ENCODE results near the gene DTNB. TPM values are rescaled to one million over a fixed set of nuclear protein-coding genes. Genes with fewer than 3 reads are reported as not detected.

The DTNB gene
- total RNA-seq, 1 donor from 2014 or later = 2.9 TPM

DNA sequence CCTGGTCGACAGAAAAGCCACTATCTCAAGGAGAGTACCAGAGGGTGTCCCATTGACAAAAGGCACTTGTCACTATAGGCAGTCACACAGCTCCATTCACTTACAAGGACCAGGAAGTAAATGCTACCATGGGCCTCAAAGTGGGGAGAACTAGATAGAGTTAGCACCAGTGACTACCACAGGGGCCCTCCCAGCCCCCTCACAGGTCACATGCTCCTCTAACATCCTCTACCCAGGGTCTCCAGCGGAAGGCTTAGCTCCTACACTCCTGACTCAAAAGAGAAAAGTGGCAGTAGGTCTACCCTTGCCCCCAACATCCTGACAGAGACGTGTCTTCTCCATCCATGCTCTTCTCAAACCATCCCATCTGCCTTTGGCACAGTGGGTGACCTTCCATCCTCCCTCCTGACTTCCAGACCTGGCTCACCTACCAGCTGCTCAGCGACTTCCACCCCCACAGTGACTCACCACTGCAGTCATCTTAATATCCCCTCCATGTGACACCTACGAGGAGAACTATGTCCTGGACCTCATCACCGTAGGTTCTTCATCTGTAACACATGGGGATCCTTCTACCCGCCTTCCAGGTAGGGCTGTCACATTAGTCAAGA is 326.1 kb downstream of the DTNB start:
- DNase-seq (ENCODE audit: low read depth) = peak; percentile 21

DNA sequence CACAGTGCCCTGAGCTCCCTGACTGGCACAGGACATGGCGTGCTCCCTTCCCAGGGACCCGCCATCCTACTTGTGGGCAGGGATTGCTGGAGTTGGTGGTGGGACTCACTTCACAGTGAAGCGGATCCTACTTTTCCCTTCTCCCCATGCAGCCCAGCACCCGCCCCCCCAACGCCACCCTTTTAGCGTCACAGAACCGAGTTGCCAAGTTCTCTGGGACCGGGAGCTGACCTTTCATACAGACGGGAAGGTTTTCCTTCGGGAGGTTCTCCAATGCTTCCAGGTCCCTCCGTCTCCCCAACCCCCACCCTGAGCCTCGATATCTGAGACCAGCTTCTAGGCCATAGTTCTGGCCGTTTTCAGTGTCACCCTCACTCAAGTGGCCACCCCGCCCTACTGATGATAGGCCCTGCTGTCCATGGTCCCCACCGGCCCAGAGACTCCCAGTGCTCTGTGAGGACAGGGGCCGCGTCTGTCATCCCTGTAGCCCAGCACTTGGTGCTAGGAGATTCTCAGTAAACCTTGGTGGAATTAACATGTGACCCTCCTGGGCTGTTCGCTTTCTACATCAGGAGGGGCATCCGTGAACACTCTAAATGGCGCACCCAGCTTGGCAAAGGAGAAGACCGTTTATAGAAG is 330.1 kb downstream of the DTNB start:
- DNase-seq (ENCODE audit: low read depth) = no peak

DNA sequence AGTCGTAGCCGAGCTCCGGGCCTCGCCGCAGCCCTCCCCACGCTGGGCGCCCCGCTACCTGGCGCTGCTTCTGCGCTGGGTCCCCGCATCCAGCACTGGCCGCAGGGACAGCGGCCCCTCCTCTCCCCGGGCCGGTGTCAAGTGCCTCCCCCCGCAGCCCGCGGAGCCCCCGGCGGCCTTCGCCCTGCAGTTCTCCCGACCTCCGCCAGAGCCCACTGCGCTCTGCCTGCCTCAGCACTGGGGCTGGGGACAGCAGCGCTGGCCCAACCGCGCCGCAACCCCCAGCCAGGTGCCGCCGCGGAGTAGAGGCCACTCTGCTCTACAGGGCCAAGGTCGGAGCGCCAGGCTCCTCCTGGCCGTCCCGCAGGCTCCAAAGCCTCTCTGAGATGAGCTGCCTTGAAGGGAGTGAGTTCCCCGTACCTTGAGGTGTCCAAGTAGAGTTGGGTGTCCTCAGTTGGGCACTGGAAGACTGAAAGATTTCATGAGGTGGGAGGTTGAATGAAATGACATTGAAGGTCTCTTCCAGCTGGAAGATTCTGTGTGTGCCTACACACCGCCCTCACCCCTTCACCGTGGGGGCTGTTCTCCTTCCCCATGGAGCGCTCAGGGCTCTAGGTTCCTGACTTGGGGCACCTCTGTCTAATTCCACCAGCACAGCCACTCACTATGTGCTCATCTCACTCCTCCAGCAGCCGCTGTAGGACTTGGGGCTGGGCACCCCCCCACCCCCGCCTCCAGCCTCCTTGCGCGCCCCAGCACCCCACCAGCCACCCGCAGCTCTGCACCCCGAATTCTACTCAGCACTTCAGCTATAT is 330.8 kb downstream of the DTNB start:
- DNase-seq (ENCODE audit: low read depth) = peak; percentile 85

DNA sequence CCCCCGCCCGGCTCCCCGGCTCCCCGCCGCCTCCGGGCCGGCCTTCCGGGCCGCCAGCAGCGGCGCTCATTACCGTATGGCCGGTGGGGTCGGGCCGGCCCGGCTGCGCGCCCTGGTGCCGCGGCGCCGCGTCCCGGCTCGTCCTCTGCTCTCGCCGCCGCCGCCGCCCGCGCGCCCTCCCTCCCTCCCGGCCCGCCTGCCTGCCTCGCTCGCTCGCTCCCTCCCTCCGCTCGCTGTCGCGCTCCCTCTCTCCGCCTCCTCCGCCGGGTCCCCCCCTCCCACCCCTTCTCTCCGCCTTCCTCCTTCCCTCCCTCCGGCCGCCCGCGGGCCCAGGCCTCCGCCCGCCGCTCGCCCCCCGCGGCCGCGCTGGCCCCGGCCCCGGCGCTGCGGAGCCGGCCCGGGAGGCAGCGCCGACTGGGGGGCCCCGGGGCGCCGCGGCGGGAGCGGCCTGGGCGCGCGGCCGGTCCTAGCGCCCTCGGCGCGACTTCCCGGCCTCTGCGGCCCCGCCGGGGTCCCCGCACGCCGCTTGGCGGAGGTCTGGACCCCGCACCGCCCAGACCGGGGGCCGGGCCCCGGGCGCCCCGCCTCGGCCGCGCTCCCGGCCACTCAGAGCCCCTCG is 331.5 kb downstream of the DTNB start, which contains the start of gene DNMT3A:
Gene DNMT3A (minus strand): TSS at position 173 of the 619 bp plus-strand sequence. CDS start 27,941 bp downstream, outside the sequence.
- DNase-seq (ENCODE audit: low read depth) = peak; percentile 71

DNA sequence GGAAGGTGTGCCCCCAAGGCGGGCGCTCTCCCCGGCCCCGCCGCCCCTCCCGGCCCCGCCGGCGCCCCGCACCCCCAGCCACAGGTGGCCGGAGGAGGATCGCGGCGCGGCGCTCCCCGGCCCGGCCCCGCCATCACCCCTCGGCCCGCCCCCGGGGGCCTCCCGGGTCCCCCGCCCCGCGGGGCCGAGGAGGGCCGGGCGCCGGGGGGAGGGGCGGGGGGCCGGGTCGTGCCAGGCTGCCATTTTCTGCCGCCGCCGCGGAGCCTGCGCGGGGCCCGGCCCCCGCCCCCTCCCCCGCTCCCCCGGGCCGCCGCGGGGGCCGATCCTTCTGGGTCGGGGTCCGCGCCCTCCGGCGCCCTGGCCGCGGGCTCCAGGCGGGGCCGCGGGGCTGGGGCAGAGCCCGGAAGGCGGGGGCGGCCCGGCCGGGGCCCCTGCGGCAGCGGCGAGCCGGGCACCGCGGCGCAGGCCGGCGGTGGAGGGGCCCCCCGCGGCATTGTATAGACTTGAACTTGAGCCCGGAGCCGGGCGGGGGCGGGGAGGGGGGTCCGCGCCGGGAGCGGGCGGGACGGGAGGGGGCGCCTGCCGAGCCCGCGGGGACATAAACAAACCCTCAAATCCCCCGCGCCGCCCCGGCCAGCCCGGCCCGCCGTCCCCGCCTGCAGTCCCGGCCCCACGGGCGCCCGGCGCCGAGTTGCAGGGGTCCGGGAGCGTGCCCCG is 332.2 kb downstream of the DTNB start:
- DNase-seq (ENCODE audit: low read depth) = no peak

DNA sequence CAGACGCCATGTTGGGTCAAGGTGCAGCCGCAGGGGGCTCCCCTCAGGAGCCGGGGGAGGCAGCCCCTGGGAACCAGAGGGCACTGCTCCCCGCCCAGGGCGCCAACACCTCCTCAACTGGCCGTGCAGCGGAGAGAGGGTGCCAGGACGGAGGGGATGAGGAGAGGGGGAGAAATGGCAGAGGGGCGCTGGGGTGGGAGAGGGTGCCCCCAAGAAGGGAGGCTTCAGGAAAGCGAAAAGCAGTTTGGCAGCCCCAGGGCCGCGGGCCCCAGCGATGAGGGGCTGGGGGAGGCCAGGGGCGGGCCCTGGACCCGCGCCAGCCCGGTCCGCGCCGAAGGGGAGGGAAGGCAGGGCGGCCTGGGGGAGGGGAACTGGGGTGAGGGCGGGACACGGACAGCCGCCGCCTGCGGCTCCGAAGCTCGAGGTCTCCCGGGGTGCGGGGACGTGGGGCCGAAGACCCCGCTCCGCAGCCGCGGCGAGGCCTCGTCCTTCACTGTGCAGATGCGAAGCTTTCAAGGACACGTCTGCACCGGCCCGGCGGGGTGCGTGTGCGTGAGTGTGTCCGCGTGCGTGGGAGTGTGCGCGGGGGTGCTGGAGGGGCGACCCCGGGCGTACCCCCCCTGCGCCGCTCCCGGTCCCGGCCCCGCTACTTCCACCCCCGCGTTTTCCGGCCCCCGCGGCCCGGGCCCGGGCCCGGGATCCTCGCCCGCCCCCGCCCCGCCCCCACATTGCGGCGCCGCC is 333.0 kb downstream of the DTNB start:
- no peak for DNase-seq (ENCODE audit: low read depth)

DNA sequence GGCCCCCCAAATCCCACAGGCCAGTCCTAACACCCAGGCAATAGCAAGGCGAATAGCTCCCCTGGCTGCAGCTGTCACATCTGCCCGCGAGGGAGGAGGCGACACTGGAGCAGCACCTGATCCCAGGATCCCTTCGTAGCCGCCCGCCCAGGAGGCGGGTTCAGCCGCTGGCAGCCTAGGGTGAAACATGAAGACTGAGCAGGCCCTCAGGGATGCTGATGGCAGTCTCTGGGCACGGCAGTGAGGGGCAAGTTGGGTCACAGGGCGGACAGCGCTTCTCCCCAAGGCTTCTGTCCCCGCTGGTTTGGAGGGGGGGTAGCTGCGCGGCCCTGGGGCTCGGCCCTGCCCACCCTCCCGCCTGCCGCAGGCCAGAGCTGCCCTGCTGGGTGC is 333.6 kb downstream of the DTNB start:
- DNase-seq (ENCODE audit: low read depth) = no peak

DNA sequence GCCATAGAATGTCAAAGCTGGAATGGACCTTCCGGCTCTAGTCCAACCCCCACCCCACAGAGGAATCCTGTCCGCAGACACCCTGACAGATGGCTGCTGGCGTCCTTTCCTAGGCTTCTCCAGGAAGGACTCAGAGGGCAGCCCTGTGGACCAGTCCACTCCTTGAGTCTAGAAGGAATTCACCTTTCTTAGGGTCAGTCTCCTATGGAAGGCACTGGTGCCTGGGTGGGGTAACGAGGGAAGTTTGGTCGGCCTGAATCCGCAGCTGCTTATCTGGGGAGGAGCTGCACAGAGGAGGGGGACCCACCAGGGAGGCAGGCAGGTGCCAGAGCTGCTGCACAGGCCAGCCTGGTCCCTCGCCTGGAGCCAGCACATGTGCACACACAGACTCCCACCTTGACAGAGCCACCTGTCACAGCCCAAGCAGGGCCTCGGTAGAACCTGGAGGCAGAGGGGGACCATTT is 334.1 kb downstream of the DTNB start:
- no peak for DNase-seq (ENCODE audit: low read depth)

DNA sequence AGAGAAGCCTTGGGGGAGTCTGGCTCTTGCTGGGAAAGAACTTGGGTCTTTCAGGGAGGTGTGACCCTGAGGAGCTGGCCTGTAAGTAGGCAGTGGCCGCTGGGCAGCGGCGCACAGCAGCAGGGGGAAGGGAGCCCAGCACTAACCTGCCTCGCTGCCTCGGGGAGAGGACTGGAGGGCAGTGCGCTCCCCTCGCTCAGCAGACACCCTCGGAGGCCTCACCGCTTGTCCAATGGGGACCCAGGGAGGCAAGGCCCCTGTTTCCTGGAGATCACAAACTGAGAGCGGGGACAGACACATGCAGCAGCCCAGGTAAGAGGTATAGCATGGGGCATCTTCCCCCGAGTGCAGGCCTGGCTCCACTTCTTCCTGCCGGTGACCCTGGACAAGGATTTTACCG is 335.0 kb downstream of the DTNB start:
- no peak for DNase-seq (ENCODE audit: low read depth)

DNA sequence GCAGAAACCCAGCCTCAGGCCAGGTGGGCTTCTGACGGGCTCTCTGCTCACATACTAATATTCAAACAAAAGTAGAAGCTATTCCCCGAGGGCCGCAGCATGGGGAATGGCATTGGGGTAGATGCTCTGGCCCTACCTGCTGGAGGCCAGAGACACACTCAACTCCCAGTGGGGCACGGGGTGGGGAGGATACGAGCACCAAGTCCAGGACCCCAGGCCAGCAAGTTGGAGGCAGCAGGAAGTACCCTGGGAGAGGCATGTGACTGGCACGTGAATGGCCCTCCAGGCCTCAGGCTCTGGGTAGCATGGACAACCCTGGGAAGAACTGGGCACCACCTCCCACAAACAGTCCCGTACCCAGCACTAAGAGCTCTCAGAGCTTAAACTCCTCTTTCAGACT is 335.5 kb downstream of the DTNB start:
- no peak for DNase-seq (ENCODE audit: low read depth)

DNA sequence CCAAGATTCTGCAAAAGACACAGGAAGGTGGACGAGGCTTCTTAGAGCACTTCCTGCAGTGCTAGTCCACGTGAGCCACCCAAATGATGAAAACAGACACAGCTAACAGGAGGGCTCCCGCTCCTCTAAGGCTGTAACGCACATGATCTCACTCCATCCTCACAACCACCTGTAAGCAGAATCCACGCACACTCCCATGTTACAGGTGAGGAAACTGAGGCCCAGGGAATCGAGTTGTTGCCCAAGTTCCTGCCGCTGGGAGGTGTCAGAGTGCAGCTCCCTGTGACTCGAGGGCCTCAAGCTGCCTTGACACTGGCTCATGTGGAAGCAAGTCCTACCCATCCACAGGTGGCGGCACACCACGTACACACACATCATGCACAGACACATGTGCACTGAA is 336.1 kb downstream of the DTNB start:
- DNase-seq (ENCODE audit: low read depth) = no peak

DNA sequence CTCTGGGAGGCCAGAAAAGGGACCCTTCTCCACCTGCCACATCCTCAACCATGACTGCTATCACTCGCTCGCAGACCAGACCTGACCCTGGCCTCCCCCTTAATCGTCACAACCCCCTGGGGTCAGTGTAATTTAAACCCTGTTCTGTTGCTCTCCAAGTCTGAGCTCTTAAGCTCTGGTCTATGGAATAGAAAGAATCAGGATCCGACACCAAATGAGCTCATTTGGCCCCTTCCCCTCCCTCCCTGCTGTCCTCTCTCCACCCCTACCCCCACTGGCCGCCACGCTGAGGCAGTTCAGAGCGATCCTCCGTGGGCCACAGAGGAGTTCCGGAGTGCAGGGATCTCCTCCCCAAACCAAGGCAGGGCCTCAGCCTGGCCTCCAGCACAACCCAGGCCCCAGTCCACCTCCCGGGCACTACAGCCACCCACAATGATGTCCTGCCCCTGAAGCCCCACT is 337.0 kb downstream of the DTNB start:
- DNase-seq (ENCODE audit: low read depth) = no peak

DNA sequence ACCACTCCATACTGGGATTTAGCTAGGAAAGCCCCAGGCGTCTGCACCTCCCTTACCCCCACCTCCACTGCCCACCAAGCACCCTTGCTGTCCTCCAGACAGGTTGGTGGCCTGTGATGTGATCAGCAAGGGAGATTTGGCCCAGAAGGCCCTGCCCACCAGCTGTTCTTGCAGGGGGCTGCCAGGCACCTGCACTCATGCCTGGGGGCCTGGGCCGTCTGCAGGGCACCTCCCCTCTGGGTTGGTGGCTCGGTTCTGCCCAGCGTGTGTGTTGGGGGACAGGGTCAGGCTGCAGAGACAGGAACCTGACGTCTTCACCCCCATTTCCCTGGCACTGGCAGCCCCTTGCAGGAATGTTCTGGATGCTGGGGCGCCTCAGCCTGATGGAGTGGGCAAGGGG is 337.4 kb downstream of the DTNB start:
- no peak for DNase-seq (ENCODE audit: low read depth)

DNA sequence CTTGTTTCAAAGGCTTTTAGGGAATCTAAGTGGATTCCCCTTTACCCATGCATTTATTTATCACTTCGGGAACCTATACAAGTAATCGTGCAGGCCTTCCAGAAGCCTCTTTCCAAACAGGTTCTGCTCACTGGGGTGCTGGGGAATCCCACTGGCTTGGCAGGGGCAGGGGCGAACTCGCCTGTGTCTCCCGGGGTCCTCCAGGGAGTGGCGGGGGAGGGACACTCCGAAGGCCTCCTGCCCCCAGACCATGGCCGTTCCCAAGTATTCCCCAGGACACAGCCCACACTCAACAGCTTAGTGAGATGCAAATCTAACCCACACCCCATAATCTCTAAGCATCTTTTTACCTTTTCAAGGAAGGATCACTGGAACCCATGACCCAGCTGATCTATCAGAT is 338.2 kb downstream of the DTNB start:
- DNase-seq (ENCODE audit: low read depth) = no peak

DNA sequence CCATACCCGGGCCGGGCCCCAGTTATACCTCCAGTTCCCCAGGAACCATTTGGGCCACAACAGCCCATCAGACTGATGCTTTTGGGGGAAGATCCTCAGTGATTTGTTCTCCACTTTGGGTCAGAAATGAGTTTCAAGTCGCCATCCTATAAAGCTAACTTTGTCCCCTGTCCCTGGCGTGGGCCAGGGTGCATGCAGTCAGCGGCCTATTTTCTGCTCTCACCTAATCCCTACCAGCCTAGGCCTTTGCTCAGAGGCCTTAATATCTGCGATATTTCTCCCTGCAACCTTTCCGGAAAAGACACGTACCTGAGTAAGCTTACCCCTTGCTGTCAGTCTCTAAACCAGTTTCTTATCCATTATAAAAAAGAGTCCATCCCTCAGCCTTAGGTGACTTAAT is 338.9 kb downstream of the DTNB start:
- DNase-seq (ENCODE audit: low read depth) = no peak

DNA sequence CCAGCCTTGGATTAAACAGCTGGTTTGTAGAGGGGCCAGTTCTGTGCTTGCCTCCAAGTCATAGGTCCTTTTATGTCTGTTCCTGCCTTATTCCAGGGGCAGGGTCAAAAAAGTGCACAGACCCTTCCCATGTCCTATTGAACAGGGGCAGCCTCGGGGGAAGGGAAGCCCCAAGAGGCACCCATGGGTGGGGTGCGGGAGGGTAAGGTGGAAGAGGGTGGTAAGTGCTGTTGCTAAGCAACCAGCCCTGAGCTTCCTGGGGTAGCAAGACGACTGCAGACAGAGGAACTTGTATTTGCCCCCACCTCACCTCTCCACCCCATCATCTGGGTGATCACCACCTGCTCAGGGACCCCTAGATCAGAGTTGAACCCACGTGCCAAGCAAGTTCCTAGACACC is 339.4 kb downstream of the DTNB start:
- DNase-seq (ENCODE audit: low read depth) = no peak

DNA sequence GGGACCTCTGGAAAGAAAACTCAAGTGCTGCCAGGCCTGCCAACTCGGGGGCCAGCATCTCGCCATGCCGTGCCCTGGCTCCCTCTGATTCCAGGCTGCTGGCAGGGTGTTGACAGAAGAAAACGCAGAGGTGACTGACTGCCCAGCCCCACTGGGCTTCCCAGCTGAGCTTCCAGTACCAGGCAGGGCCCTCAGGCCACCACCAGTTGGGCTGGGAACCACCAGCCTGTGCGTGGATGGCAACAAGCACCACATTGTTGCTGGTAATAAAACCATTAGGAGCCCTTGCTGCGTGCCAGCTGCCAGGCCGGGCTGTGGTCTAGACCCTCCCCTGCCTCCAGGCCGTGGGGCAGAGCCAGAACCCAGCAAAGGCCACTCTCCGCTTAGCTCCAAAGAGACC is 340.8 kb downstream of the DTNB start:
- peak; percentile 44 for DNase-seq (ENCODE audit: low read depth)

DNA sequence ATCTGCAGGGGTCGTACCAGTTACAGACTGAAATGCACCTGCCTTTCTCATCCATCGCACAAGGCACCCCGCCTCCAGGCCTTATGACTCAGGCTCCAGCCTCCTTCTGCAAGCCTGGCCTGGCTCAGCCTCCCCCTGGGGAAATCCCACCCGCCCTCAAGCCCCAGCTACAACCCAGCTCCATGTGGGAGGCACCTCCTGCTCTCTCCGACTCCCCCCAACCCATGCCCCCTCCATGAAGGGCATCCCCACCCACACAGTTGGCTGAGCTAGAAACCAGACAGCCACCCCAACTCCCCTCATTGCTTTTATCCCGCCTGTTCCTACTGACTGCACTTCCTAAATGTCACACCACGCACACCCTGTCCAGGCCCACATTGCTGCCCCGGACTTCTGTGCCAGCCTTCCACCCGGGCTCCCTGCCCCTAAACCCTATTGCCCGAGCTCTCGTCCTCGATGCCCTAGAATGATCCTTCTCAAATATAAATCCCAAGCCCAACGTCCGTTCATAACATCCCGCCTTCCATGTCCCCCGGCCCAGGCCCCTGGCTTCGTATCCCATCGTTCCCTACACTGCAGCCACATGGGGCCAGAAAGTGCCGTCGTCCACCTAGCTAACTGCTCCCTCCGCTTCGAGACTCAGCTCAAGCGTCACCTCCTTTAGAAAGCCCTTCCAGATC is 341.6 kb downstream of the DTNB start:
- no peak for DNase-seq (ENCODE audit: low read depth)

DNA sequence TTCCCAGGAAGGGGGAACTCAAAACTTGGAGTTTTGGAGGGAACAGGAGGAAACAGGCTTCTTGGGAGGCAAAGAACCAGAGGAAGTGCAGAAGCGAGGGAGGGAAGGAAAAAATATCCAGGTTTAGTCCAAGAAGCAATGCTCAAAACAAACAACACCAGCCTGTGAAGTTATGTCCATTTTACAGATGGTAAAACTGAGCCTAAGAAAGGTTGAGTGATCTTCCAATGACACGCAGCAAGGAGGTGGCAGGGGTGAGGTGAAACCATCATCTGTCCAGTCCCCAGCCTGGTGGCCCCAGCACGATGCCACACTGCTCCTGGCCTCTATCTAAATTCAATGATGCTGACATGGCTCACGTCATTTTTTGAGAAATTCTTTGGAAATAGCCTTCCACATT is 342.4 kb downstream of the DTNB start:
- DNase-seq (ENCODE audit: low read depth) = no peak

DNA sequence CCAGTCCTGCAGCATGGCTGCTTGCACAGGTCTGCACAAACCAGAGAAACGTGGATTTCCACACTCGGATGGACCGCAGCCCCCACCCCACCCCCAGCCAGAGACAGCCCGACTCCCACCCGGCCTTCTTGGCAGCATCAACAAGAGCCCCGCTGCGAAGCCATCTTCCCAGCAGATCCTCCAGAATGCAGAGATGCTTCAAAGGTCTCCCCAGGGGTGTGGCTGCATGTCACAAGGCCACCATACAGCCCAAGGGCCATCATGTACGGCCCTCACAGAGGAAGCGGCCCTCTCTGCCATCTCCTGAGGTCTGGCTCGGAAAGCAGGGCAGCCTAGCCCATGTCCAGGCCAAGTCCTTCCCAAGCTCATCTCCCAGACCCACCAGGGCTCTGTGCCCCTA is 343.1 kb downstream of the DTNB start:
- DNase-seq (ENCODE audit: low read depth) = no peak
